Loucy (cell line): ENCODE results near the gene STON2.

Experiments used
- EZH2phosphoT487 ChIP-seq: fragments of 200-600 bp; IDR thresholded peaks from 2 replicates; pipeline ENCODE4 v1.6.1; 2018; ENCODE audit warnings: antibody characterized with exemption, mild to moderate bottlenecking, moderate library complexity, borderline replicate concordance
- TF ChIP-seq, protein P1 (sequence below): fragments of 200-600 bp; sonication (generic); conservative IDR thresholded peaks from 2 replicates; pipeline ENCODE4 v1.5.1; 2014; ENCODE audit warnings: mild to moderate bottlenecking, antibody characterized with exemption, low read length

DNA sequence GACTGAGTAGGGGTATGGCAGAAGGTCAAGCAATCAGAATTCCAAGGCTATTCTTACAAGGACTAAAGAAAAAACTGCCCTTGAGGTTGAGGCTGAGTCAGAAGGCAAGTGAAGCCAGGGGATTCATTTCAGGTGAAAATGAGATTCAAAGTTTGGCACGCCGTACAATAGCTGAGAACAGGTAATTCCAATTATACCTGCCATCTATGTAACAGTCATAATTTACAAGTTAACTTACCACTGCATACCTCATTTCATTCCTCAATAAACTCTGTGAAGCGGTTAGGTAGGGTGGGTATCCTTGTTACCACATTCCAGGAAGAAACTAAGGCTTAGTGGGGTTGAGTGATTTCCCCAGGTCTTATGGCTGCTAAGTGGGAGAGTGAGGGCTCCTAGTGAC is 64.1 kb downstream of the STON2 start:
- TF ChIP-seq, protein P1, sequence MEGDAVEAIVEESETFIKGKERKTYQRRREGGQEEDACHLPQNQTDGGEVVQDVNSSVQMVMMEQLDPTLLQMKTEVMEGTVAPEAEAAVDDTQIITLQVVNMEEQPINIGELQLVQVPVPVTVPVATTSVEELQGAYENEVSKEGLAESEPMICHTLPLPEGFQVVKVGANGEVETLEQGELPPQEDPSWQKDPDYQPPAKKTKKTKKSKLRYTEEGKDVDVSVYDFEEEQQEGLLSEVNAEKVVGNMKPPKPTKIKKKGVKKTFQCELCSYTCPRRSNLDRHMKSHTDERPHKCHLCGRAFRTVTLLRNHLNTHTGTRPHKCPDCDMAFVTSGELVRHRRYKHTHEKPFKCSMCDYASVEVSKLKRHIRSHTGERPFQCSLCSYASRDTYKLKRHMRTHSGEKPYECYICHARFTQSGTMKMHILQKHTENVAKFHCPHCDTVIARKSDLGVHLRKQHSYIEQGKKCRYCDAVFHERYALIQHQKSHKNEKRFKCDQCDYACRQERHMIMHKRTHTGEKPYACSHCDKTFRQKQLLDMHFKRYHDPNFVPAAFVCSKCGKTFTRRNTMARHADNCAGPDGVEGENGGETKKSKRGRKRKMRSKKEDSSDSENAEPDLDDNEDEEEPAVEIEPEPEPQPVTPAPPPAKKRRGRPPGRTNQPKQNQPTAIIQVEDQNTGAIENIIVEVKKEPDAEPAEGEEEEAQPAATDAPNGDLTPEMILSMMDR = no peak
- TF ChIP-seq EZH2phosphoT487 = no peak
